CD8-positive, alpha-beta memory T cell (primary cell): ENCODE data around the gene LSR. TPM values are rescaled to one million over a fixed set of nuclear protein-coding genes. Genes with fewer than 3 reads are reported as not detected.

Experiments used
- CTCF ChIA-PET: fragments of 350-600 bp; sonication (Branson Sonifier 250); formaldehyde crosslinking; loops from one replicate; lab custom pipeline; 2021; ENCODE audit warnings: antibody characterized with exemption; lab: Charles Lee
- POLR2A ChIA-PET: fragments of 350-600 bp; sonication (Branson Sonifier 250); formaldehyde crosslinking; loops from one replicate; lab custom pipeline; 2021; ENCODE audit warnings: antibody characterized with exemption; lab: Charles Lee
- DNase-seq, 5 donors: peaks; one replicate each; pipeline versions ENCODE4 v3.0.0 to v3.0.0-alpha.2; 2020 to 2022; ENCODE audit warnings: mixed read lengths in 1 of 5
- H3K27ac ChIP-seq: one replicate; pipeline ENCODE4 v1.7.0; 2013; ENCODE audit warnings: low read depth, mild to moderate bottlenecking, low read length, moderate library complexity
- H3K27me3 ChIP-seq: 2 replicates; pipeline ENCODE4 v1.7.0; 2013; ENCODE audit warnings: low read length, mild to moderate bottlenecking; ENCODE audit not compliant: insufficient read depth, poor library complexity, severe bottlenecking
- H3K36me3 ChIP-seq: 2 replicates; pipeline ENCODE4 v1.7.0; 2013; ENCODE audit warnings: mild to moderate bottlenecking, low read length, moderate library complexity; ENCODE audit not compliant: insufficient read depth
- H3K4me1 ChIP-seq: 2 replicates; pipeline ENCODE4 v1.7.0; 2013; ENCODE audit warnings: mild to moderate bottlenecking, low read length, moderate library complexity; ENCODE audit not compliant: insufficient read depth
- H3K4me3 ChIP-seq: 2 replicates; pipeline ENCODE4 v1.7.0; 2013; ENCODE audit warnings: mild to moderate bottlenecking, low read length
- H3K9me3 ChIP-seq: 2 replicates; pipeline ENCODE4 v1.7.0; 2013; ENCODE audit warnings: mild to moderate bottlenecking, low read length
- H3K27ac Mint-ChIP-seq, 8 donors: one replicate each; pipeline ENCODE4 v1.8.0; 2020 to 2021; ENCODE audit warnings: mixed read lengths in 8 of 8, mild to moderate bottlenecking in 6 of 8, inconsistent platforms in 3 of 8, moderate library complexity in 3 of 8
- H3K27me3 Mint-ChIP-seq, 2 donors: one replicate each; pipeline ENCODE4 v1.8.0; 2020 to 2021; ENCODE audit warnings: mixed read lengths in 2 of 2, mild to moderate bottlenecking in 1 of 2, moderate library complexity in 1 of 2
- H3K36me3 Mint-ChIP-seq, 3 donors: one replicate each; pipeline ENCODE4 v1.8.0; 2020 to 2021; ENCODE audit warnings: mixed read lengths in 3 of 3, inconsistent platforms in 1 of 3, mild to moderate bottlenecking in 1 of 3
- H3K4me1 Mint-ChIP-seq, 3 donors: one replicate each; pipeline ENCODE4 v1.8.0; 2020 to 2021; ENCODE audit warnings: mixed read lengths in 3 of 3, inconsistent platforms in 1 of 3, mild to moderate bottlenecking in 1 of 3
- H3K4me3 Mint-ChIP-seq, 7 donors: one replicate each; pipeline ENCODE4 v1.8.0; 2020 to 2021; ENCODE audit warnings: mixed read lengths in 7 of 7, mild to moderate bottlenecking in 6 of 7, moderate library complexity in 4 of 7, inconsistent platforms in 2 of 7
- H3K9me3 Mint-ChIP-seq, 5 donors: one replicate each; pipeline ENCODE4 v1.8.0; 2020 to 2022; ENCODE audit warnings: mixed read lengths in 5 of 5, mild to moderate bottlenecking in 3 of 5, moderate library complexity in 2 of 5, inconsistent platforms in 1 of 5
- polyA plus RNA-seq: library from polyadenylated mRNA; unstranded; fragments of 300-500 nt; fragmentation: Illumina TruSeq; gene quantifications from one replicate; pipeline ENCODE4 v1.2.3, GENCODE V29; 2021
- total RNA-seq, 2 experiments: library from RNA; stranded (reverse); gene quantifications; one replicate each; pipeline ENCODE4 v1.2.3, GENCODE V29; 2021

Gene LSR
- total and polyA plus RNA-seq, 3 experiments from 2014 or later, result 23.5 to 77.8 (median 27.5) TPM

- CTCF ChIA-PET, result interaction anchor here (0.9 to 1.3 kb wide), 2 partner anchors 11 to 16 kb away, joined by 3 to 4 read pairs; no protein-coding TSS in a partner anchor
- POLR2A ChIA-PET, result interaction anchor here (3.1 kb wide), 1 partner anchor 56 kb away, joined by 22 read pairs; no protein-coding TSS in a partner anchor
- DNase-seq, result peak in 1 of 5 donors; percentile 53
- H3K9me3 ChIP-seq, result no peaks in the 10 kb centered on the region
- peak overlapping the region; percentile 80 for H3K4me3 ChIP-seq
- peak overlapping the region; percentile 84 for H3K27ac ChIP-seq
- no peaks in the 10 kb centered on the region for H3K27me3 ChIP-seq
- no peaks in the 10 kb centered on the region for H3K9me3 Mint-ChIP-seq
- H3K36me3 ChIP-seq, result peaks cover 18% of the 10 kb centered on the region
- peaks cover 23% of the 10 kb centered on the region for H3K4me1 ChIP-seq
- peaks cover 6 to 52% (median 7%) of the 10 kb centered on the region in 3 donors for H3K36me3 Mint-ChIP-seq
- peak overlapping the region; percentile 91 to 96 (median 94) for H3K4me3 Mint-ChIP-seq
- H3K27ac Mint-ChIP-seq, result peak overlapping the region; percentile 81 to 98 (median 95)
- H3K27me3 Mint-ChIP-seq, result peaks cover 0 to 3% of the 10 kb centered on the region in 2 donors
- H3K4me1 Mint-ChIP-seq, result peaks cover 27 to 43% (median 31%) of the 10 kb centered on the region in 3 donors
Measured at GRCh38 chr19:35266520-35267352, 17.9 kb downstream of the LSR start.

- peaks cover 33 to 49% (median 37%) of the 10 kb centered on the region in 3 donors for H3K4me1 Mint-ChIP-seq
- H3K27me3 ChIP-seq, result no peaks in the 10 kb centered on the region
- peak in 3 of 5 donors; percentile 20 to 65 (median 29) for DNase-seq
- ChIA-PET POLR2A (interaction anchor here (0.9 to 3.1 kb wide), 7 partner anchors 17 to 377 kb away, joined by 3 to 22 read pairs (median 4); no protein-coding TSS in a partner anchor), CTCF (no interaction called here)
- no peaks in the 10 kb centered on the region for H3K9me3 Mint-ChIP-seq
- H3K4me3 Mint-ChIP-seq, result peak overlapping the region; percentile 91 to 96 (median 94)
- H3K27me3 Mint-ChIP-seq, result peaks cover 0 to 3% of the 10 kb centered on the region in 2 donors
- H3K27ac ChIP-seq, result peak overlapping the region; percentile 84
- peaks cover 23% of the 10 kb centered on the region for H3K4me1 ChIP-seq
- peak overlapping the region; percentile 80 for H3K4me3 ChIP-seq
- H3K27ac Mint-ChIP-seq, result peak overlapping the region; percentile 90 to 98 (median 96)
- peaks cover 6 to 58% (median 10%) of the 10 kb centered on the region in 3 donors for H3K36me3 Mint-ChIP-seq
- peaks cover 23% of the 10 kb centered on the region for H3K36me3 ChIP-seq
- no peaks in the 10 kb centered on the region for H3K9me3 ChIP-seq
Measured at GRCh38 chr19:35267353-35267817, 18.6 kb downstream of the LSR start.

- H3K4me1 Mint-ChIP-seq, result peaks cover 33 to 51% (median 38%) of the 10 kb centered on the region in 3 donors
- Histone ChIP-seq H3K4me3 (peak overlapping the region; percentile 80), H3K9me3 (no peaks in the 10 kb centered on the region), H3K27me3 (no peaks in the 10 kb centered on the region), H3K27ac (peak overlapping the region; percentile 84), H3K4me1 (peaks cover 23% of the 10 kb centered on the region), H3K36me3 (peaks cover 23% of the 10 kb centered on the region)
- no peaks in the 10 kb centered on the region for H3K9me3 Mint-ChIP-seq
- H3K4me3 Mint-ChIP-seq, result peak overlapping the region; percentile 91 to 96 (median 94)
- ChIA-PET POLR2A (interaction anchor here (0.6 to 3.1 kb wide), 10 partner anchors 17 to 376 kb away, joined by 3 to 22 read pairs (median 4); partner anchors contain the start of gene FXYD5), CTCF (no interaction called here)
- DNase-seq, result peak; percentile 67 to 83 (median 82)
- peak overlapping the region; percentile 90 to 98 (median 96) for H3K27ac Mint-ChIP-seq
- H3K27me3 Mint-ChIP-seq, result peaks cover 0 to 3% of the 10 kb centered on the region in 2 donors
- peaks cover 6 to 60% (median 11%) of the 10 kb centered on the region in 3 donors for H3K36me3 Mint-ChIP-seq
Measured at GRCh38 chr19:35267818-35268535, 19.2 kb downstream of the LSR start.

- Mint-ChIP-seq H3K4me1 (peaks cover 37 to 57% (median 38%) of the 10 kb centered on the region in 3 donors), H3K4me3 (peak within 1 kb of the TSS; percentile 91 to 96 (median 94)), H3K36me3 (peaks cover 6 to 66% (median 14%) of the 10 kb centered on the region in 3 donors), H3K27me3 (peaks cover 0 to 3% of the 10 kb centered on the region in 2 donors), H3K9me3 (no peaks in the 10 kb centered on the region), H3K27ac (peak within 1 kb of the TSS; percentile 90 to 98 (median 96))
- peak within 1 kb of the TSS; percentile 80 for H3K4me3 ChIP-seq
- ChIA-PET CTCF (interaction anchor here (0.6 to 1.5 kb wide), 4 partner anchors 9 to 127 kb away, joined by 3 to 7 read pairs (median 4); no protein-coding TSS in a partner anchor), POLR2A (interaction anchor here (0.6 to 3.1 kb wide), 10 partner anchors 18 to 375 kb away, joined by 3 to 22 read pairs (median 4); partner anchors contain the start of genes FXYD5 and FXYD7)
- H3K4me1 ChIP-seq, result peaks cover 23% of the 10 kb centered on the region
- H3K27me3 ChIP-seq, result no peaks in the 10 kb centered on the region
- DNase-seq, result peak; percentile 52 to 78 (median 63)
- H3K27ac ChIP-seq, result peak within 1 kb of the TSS; percentile 84
- H3K9me3 ChIP-seq, result no peaks in the 10 kb centered on the region
- peaks cover 23% of the 10 kb centered on the region for H3K36me3 ChIP-seq
Measured at GRCh38 chr19:35268536-35269437, 20.0 kb downstream of the LSR start, which contains the start of gene USF2. Gene USF2 (plus strand): TSS chr19:35268962. CDS start chr19:35269102, 140 bp downstream.

- H3K9me3 ChIP-seq, result no peaks in the 10 kb centered on the region
- no peaks in the 10 kb centered on the region for H3K9me3 Mint-ChIP-seq
- peak; percentile 57 to 82 (median 67) for DNase-seq
- peaks cover 0 to 3% of the 10 kb centered on the region in 2 donors for H3K27me3 Mint-ChIP-seq
- H3K4me1 Mint-ChIP-seq, result peaks cover 35 to 60% (median 44%) of the 10 kb centered on the region in 3 donors
- H3K4me1 ChIP-seq, result peaks cover 23% of the 10 kb centered on the region
- POLR2A ChIA-PET, result interaction anchor here (0.6 to 3.1 kb wide), 3 partner anchors 26 to 127 kb away, joined by 3 to 22 read pairs (median 4); partner anchors contain the start of gene FXYD7
- H3K36me3 ChIP-seq, result peaks cover 23% of the 10 kb centered on the region
- H3K27ac Mint-ChIP-seq, result peak overlapping the region; percentile 24 to 86 (median 76)
- peak overlapping the region; percentile 73 to 91 (median 80) for H3K4me3 Mint-ChIP-seq
- H3K36me3 Mint-ChIP-seq, result peaks cover 6 to 69% (median 19%) of the 10 kb centered on the region in 3 donors
- H3K27ac ChIP-seq, result peak overlapping the region; percentile 38
- H3K27me3 ChIP-seq, result no peaks in the 10 kb centered on the region
- peak overlapping the region; percentile 45 for H3K4me3 ChIP-seq
- CTCF ChIA-PET, result interaction anchor here (0.6 to 1.5 kb wide), 4 partner anchors 8 to 128 kb away, joined by 3 to 7 read pairs (median 4); no protein-coding TSS in a partner anchor
Measured at GRCh38 chr19:35269438-35270117, 20.8 kb downstream of the LSR start.

- H3K4me3 Mint-ChIP-seq, result peak overlapping the region; percentile 58 to 89 (median 80)
- peaks cover 24% of the 10 kb centered on the region for H3K36me3 ChIP-seq
- H3K27ac Mint-ChIP-seq, result peak overlapping the region; percentile 39 to 89 (median 80)
- peaks cover 0 to 3% of the 10 kb centered on the region in 2 donors for H3K27me3 Mint-ChIP-seq
- no peak for DNase-seq
- no peaks in the 10 kb centered on the region for H3K27me3 ChIP-seq
- no peak overlapping the region for H3K4me3 ChIP-seq
- H3K9me3 ChIP-seq, result no peaks in the 10 kb centered on the region
- H3K36me3 Mint-ChIP-seq, result peaks cover 6 to 70% (median 20%) of the 10 kb centered on the region in 3 donors
- H3K4me1 ChIP-seq, result peaks cover 23% of the 10 kb centered on the region
- ChIA-PET POLR2A (no interaction called here), CTCF (interaction anchor here (1.4 kb wide), 1 partner anchor 128 kb away, joined by 3 read pairs; no protein-coding TSS in a partner anchor)
- H3K27ac ChIP-seq, result no peak overlapping the region
- H3K9me3 Mint-ChIP-seq, result no peaks in the 10 kb centered on the region
- peaks cover 31 to 55% (median 38%) of the 10 kb centered on the region in 3 donors for H3K4me1 Mint-ChIP-seq
Measured at GRCh38 chr19:35270381-35270811, 21.6 kb downstream of the LSR start.
